Measurements from ENCODE around the gene MYO1C.

DNA sequence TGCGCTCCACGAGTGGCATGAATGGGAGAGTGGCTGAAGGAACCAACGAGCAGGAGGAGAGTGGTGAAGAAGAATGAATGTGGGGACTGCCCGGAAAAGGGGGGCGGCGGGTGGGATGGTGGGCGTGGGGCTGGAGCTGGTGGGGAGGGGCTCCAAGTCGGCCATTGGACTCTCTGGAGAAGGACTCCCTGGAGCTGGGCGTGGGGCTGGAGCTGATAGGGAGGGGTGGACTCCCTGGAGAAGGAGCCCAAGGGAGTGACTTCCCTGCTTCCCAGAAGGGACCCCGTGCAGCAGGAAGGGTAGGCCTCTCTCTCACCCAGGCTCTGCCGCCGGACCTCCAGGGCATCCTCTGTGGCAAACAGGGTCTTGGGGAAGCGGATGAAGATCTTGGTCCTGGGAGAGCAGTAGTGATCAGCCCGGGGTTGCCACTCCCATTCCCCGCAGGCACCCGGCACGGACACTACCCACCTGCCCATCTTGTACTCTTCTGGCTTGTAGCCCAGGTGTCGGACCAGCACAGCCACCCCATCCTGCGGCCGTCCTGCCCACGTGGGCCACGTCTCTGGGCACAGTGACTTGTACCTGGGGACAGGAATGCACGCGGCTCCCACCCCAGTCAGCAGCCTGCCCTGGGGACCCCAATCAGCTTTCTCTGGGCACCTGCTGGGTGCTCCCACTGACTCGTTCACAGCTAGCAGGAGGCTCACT is 21.6 kb downstream of the MYO1C start:
- TF ChIP-seq, protein P1, sequence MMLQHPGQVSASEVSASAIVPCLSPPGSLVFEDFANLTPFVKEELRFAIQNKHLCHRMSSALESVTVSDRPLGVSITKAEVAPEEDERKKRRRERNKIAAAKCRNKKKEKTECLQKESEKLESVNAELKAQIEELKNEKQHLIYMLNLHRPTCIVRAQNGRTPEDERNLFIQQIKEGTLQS (CRISPR knock-in tag; conservative IDR thresholded peaks at IDR 0.05): no peak
- TF ChIP-seq, protein P2, sequence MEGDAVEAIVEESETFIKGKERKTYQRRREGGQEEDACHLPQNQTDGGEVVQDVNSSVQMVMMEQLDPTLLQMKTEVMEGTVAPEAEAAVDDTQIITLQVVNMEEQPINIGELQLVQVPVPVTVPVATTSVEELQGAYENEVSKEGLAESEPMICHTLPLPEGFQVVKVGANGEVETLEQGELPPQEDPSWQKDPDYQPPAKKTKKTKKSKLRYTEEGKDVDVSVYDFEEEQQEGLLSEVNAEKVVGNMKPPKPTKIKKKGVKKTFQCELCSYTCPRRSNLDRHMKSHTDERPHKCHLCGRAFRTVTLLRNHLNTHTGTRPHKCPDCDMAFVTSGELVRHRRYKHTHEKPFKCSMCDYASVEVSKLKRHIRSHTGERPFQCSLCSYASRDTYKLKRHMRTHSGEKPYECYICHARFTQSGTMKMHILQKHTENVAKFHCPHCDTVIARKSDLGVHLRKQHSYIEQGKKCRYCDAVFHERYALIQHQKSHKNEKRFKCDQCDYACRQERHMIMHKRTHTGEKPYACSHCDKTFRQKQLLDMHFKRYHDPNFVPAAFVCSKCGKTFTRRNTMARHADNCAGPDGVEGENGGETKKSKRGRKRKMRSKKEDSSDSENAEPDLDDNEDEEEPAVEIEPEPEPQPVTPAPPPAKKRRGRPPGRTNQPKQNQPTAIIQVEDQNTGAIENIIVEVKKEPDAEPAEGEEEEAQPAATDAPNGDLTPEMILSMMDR (IDR thresholded peaks at IDR 0.05): no peak

Measured in WTC11 (cell line).